ENCODE data around the gene NHLRC1. TPM values are rescaled to one million over a fixed set of nuclear protein-coding genes. Genes with fewer than 3 reads are reported as not detected.

Gene NHLRC1
- 2.9 TPM in 2 replicates for total RNA-seq

GRCh38 chr6:18122128-18123093, at the start of gene NHLRC1:
NHLRC1 (minus strand) TSS chr6:18122677; CDS start chr6:18122606, 71 bp downstream.

GRCh38 chr6:18155150-18155863, 32.8 kb upstream of the NHLRC1 start, which contains the start of gene KDM1B:
KDM1B (plus strand) TSS chr6:18155422; CDS start chr6:18159896, 4,474 bp downstream.

GRCh38 chr6:18154507-18155149, 32.2 kb upstream of the NHLRC1 start, which contains the start of gene TPMT:
TPMT (minus strand) TSS chr6:18155077; CDS start chr6:18149127, 5,950 bp downstream.

Other genes with a start within 250 kb of the NHLRC1 start
- 83.4 and 83.5 TPM in 2 replicates for gene KIF13A, start 135.0 kb downstream of the NHLRC1 start, total RNA-seq
- 21.3 and 25.8 TPM in 2 replicates for gene TPMT, start 32.4 kb upstream of the NHLRC1 start, total RNA-seq
- gene KDM1B, start 32.7 kb upstream of the NHLRC1 start, total RNA-seq: 10.3 and 12.6 TPM in 2 replicates
- gene DEK, start 141.9 kb upstream of the NHLRC1 start, total RNA-seq: 130 and 135 TPM in 2 replicates

Measured in mammary microvascular endothelial cell (primary cell).